GM18870 (cell line): ENCODE data around the gene PSMG2.
"Not testable (repeated sequence)": the region's sequence is repeated elsewhere in the genome, so short reads cannot be mapped to it uniquely, and the experiment has no call there.

Experiments
- ATAC-seq: cut with Tn5 transposase; IDR thresholded peaks from one replicate; pipeline ENCODE4 v1.9.1; 2021; ENCODE audit warnings: moderate library complexity; ENCODE audit not compliant: unreplicated experiment

The PSMG2 gene

GRCh38 chr18:12758566-12758965, 55.7 kb downstream of the PSMG2 start:
- not testable (repeated sequence) for ATAC-seq

- no peak for ATAC-seq
Observed at GRCh38 chr18:12765126-12765525, 62.3 kb downstream of the PSMG2 start.

- ATAC-seq = no peak
Observed at GRCh38 chr18:12765586-12765985, 62.7 kb downstream of the PSMG2 start.

DNA sequence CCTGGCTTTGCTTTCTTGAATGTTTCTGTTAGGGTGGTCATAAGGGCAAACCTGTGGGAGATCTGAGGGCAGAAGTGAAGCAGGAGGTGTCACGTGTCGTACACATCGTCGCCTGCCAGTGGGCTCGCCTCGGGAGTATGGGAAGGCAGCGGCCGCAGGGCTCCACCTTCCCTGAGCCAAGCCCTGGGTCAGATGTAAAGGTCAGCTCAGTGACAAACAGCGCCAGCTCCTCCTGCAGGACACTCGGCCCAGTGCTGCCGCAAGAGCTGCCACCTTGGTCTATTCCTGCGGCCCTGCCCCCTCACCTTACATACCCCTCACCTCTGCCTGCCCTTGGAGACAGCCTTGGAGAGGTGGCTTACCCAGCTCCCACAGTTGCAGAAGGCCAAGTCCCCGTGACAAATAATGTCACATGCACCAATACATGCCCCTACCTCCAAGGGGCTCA, 64.2 kb downstream of the PSMG2 start:
- no peak for ATAC-seq

GRCh38 chr18:12767580-12768155, 64.8 kb downstream of the PSMG2 start:
- ATAC-seq = no peak

GRCh38 chr18:12768625-12769024, 65.8 kb downstream of the PSMG2 start:
- no peak for ATAC-seq

DNA sequence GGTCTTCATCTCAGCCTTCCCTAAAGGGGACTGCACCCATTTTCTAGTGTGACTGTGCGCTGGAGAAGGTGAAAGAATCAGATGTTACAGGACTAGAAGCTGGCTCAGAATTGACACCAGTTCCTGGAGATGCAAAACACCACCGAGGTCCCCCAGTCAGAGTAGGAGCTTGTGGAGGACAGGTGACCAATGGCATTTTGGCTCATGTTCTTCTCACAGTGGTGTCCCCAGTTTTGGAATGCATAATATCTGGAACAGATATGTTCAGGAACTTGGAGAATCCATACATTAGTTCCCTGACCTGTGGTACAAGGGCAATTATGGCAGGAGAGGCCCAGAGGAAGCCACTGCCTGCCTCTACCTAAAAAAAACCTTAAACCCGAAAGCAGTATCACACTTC, 66.3 kb downstream of the PSMG2 start:
- no peak for ATAC-seq

GRCh38 chr18:12769644-12770440, 67.0 kb downstream of the PSMG2 start:
- no peak for ATAC-seq

GRCh38 chr18:12770469-12771219, 67.8 kb downstream of the PSMG2 start:
- ATAC-seq = no peak

DNA sequence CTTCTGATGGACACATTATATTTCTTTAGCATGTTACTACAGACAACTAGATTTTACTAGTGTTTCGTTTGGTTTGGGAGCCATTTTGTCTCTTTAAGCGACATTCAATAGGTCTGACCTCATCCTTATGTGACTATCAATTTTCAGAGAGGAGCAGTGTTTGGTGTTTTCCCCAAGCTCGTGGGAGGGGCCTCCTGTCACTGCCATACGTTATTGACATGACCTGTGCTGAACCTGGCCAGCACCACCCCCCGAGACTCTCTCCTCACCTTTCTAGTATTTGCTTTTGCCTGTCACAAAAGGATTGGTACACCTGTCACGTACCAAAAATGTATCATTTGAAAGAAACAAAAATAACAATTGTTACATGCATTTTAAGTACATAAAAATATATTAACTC, 69.3 kb downstream of the PSMG2 start:
- ATAC-seq = no peak

GRCh38 chr18:12773369-12773768, 70.5 kb downstream of the PSMG2 start:
- ATAC-seq = no peak

GRCh38 chr18:12774982-12775381, 72.1 kb downstream of the PSMG2 start:
- ATAC-seq = no peak
